Ramos (cell line): ENCODE results near the gene ZBTB48.
"Not testable (repeated sequence)": the region's sequence is repeated elsewhere in the genome, so short reads cannot be mapped to it uniquely, and the experiment has no call there.

Experiments
- in situ Hi-C: fragments of 300-500 bp; cut with MboI; formaldehyde crosslinking; loops from one replicate; pipeline ENCODE4 v1.14.3; 2022; ENCODE audit warnings: low sequenced_read_pairs; ENCODE audit not compliant: unreplicated experiment

ZBTB48 gene

DNA sequence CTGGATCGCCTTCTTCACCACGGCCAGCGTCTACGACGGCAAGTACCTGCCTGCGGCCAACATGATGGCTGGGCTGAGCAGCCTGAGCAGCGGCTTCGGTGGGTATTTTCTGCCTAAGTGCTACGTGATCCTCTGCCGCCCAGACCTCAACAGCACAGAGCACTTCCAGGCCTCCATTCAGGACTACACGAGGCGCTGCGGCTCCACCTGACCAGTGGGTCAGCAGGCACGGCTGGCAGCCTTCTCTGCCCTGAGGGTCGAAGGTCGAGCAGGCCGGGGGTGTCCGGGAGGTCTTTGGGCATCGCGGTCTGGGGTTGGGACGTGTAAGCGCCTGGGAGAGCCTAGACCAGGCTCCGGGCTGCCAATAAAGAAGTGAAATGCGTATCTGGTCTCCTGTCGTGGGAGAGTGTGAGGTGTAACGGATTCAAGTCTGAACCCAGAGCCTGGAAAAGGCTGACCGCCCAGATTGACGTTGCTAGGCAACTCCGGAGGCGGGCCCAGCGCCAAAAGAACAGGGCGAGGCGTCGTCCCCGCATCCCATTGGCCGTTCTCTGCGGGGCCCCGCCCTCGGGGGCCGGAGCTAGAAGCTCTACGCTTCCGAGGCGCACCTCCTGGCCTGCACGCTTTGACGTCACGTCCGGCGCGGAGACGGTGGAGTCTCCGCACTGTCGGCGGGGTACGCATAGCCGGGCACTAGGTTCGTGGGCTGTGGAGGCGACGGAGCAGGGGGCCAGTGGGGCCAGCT lies at the start of gene ZBTB48:
Gene ZBTB48, plus strand, starts transcription at position 621 of the 745 bp plus-strand sequence. CDS start 616 bp downstream, outside the sequence.
- in situ Hi-C loops, result no loop called here

DNA sequence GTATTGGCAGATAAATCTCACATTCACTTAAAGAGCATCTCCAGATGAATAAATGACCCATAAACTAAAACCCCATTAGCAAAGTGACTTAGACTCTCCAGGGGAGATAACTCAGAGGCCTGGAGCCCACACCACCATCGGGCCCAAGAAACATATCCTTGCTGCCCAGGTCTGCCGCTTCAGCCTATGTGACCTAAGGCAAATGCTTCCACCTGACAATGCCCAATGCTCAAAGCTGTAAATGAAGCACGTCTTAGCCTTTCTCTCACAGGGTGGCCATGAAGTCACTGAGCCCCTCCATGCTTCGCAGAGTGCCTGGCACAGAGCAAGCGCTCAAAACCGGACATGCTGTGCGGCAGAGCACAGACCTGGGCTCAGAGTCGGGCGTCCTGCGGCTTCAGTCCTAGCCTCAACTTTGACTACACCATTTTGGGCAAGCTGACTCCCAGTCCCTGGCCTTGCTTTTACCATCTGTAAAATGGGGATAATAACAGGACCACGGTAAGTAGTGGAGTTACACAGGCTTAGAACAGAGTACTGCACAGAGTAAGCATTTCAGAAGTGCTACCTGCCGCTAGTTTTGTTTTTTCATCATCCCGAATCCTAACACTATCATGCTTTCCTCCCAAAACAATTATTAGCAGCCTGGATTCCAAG lies 49.2 kb upstream of the ZBTB48 start:
- in situ Hi-C loops, result no loop called here

DNA sequence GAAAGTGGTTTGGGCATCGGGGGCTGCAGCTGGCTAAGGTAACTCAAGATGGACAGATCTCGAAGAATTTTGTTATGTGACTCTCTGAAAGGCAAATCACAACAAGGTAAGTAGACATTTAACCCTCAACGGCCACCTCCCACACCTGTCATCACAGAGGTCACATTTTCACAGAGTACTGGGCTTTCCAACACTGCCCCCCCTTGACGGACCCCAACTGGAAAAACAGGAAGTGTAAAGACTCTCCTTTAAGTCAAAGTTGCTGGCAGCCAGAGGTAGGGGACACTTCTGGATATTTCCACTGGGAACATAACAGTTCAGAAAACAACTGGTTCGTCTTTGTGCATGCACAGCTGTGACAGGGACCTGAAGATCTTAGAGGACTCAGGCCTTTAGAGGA lies 47.8 kb upstream of the ZBTB48 start:
- in situ Hi-C loops, result no loop called here

GRCh38 chr1:6534248-6534822 lies 45.5 kb upstream of the ZBTB48 start:
- in situ Hi-C loops, result no loop called here

DNA sequence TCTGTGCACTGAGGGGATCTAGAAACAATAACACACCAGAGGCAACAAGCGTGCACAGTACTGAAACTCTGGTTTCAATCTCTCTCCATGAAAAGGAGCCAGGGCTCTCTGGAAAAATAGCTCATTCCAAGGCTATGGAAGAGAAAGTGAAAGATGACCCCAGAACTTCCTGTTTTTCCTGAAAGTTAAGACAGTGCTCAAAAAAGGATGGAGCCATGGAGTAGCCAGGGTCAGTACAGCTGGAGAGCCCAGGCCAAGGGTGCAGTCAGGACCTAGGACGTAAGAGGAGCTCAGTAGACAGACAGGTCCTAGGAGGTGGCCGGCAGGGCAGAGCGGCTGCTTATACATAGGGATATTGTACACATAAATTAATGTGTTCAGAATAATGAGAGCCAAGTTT lies 44.6 kb upstream of the ZBTB48 start:
- in situ Hi-C loops, result no loop called here

DNA sequence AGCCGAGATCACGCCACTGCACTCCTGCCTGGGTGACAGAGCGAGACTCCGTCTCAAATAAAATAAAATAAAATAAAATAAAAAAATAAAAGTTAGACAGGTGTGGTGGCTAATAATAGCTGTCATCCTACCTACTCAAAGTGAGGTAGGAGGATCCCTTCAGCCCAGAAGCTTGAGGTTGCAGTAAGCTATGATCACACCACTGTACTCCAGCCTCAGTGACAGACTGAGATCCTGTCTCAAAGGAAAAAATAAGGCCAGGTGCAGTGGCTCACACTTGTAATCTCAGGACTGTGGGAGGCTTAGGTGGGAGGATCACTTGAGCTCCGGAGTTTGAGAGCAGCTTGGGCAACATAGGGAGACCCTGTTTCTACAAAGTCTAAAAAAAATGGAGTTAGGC lies 43.5 kb upstream of the ZBTB48 start:
- in situ Hi-C loops, result no loop called here

DNA sequence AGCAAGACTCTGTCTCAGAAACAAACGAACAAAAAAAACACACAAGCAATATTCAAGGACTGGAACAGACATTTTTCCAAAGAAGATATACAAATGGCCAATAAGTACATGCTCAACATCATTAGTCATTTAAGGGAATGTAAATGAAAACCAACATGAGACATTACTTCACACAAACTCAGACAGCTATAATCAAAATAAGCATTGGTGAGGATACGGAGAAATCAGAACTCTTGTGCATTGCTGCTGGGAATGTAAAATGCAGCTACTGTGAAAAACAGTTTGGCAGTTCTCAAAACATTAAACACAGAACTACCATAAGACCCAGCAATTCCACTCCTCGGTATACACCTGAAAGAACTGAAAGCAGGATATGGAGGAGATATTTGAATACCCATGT lies 40.8 kb upstream of the ZBTB48 start:
- in situ Hi-C loops, result no loop called here

DNA sequence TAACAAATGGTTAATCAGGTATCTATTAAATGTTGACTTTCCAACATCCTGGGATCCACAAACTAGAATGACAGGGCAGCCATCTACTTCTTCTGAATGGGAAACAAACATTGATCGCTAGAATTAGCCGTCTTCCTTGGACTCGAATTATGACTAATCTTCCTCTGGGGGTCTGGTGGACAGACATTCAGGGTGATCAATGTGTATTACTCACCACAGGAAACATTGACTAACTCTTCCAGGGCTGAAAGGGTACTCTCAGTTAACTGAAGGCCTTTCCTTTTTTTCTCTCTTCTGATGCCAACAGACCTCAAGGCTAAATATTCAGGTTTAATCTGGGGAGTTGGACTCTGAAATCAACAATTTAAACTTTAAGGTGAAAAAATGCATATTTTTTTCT lies 35.0 kb upstream of the ZBTB48 start:
- in situ Hi-C loops, result no loop called here

DNA sequence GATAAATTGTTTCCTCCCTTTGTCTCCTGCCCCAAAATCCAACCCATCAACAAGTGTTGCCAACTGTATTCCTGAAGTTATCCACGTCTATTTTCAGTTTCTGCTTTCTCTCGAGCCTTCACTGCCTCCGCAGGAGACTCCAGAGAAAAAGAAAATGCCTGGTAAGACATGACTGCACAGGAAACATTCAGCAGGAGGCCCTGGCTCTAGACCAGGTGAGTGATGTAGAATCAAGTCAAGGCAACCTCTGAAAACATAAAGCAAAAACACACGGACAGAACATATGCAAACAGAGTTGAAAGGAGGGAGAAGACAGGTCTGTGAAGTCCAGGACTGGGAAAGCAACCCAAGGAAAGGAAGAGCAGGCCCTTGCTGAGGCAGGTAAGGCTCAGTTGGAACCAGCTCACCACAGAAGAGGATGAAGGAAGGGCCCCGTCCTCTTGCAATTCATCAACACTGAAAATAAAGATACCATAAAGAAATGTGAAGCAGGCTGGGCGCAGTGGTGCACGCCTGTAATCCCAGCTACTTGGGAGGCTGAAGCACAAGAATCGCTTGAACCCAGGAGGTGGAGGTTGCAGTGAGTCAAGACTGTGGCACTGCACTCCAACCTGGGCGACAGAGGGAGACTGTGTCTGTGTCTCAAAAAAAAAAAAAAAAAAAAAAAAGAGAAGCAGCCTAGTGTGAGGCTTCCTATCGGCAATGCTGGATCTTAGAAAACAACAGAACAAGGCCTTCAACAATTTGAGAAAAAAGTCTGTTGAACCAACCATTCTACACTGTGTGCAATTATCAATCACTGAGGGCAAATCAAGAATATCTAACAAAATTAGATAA lies 34.3 kb upstream of the ZBTB48 start:
- in situ Hi-C loops, result no loop called here

DNA sequence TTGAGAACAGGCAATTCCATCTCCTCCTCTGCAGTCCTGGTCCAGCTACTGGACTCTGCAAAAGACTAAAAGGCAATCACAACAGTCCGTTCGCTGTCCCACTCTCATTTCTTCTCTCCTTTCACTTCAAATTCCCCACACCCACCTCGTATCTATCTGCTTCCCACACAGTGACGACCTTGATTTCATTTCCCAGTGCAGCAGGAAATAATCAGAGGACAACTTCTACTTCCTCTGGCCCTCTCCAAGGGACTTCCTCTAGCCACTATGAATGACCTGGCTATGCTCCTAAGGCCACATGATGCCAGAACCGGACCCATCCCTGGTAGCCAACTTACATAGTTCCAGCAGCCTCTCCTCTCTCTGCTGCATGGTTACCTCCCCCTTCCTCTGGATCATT lies 33.5 kb upstream of the ZBTB48 start:
- in situ Hi-C loops, result no loop called here

DNA sequence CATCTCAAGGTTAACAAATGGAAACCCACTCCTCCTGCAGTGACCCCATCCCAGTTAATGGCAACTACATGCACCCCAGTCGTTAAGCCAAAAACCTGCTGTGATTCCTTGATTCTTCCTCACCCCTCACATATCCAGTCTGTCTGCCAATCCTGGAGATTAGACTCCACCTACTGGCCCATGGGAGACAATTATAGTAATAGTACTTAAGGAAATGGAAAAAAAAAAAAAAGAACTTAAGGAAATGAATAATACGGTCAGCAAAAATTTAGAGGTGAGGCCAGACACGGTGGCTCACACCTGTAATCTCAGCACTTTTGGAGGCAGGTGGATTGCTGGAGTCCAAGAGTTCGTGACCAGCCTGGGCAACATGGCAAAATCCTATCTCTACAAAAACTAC lies 32.5 kb upstream of the ZBTB48 start:
- in situ Hi-C loops, result no loop called here

DNA sequence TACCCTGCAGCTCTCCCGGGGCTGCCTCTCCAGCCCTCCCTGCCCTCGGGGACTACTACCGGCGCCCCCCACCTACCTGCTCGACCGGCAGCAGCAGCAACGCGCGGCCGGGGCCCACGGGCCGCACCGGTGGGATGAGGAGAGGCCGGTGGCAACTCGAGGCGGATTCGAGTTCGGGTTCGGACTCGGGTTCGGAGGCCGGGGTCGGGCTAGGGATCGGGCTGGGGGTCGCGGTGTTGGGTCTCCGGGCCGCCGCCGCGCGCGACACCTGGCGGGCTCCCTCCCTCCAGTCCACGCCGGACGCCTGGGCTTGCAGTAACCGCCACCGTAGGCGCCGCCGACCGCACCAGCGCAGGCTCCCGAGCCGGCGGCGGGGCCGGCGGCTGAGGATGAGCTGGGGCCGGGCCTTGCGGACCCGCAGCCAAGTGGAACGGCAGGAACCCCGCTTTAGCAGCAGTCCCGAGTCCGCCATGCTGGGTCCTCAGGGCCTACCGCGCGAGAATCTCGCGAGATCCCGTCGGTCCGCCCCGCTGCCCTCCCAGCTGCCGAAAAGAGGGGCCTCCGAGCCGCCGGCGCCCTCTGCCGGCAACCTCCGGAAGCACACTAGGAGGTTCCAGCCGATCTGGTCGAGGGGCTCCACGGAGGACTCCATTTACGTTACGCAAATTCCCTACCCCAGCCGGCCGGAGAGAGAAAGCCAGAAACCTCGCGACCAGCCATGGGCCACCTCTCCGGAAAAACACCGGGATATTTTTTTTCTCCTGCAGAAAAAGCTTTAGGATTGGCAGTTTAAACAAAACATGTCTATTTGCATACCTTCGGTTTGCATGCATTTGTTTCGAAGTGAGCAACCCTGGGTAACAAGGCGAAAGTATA lies 25.5 kb upstream of the ZBTB48 start, which contains the start of gene NOL9:
Gene NOL9, minus strand, starts transcription at position 483 of the 876 bp plus-strand sequence. Its CDS starts 11 bp downstream, at position 472.
- in situ Hi-C loops, result no loop called here

- in situ Hi-C loops, result no loop called here
These were observed 24.7 kb upstream of the ZBTB48 start, which contains the start of gene TAS1R1 for GRCh38 chr1:6554907-6555778. Gene TAS1R1, plus strand, starts transcription at chr1:6555307. Its CDS starts 67 bp downstream, at chr1:6555374.

DNA sequence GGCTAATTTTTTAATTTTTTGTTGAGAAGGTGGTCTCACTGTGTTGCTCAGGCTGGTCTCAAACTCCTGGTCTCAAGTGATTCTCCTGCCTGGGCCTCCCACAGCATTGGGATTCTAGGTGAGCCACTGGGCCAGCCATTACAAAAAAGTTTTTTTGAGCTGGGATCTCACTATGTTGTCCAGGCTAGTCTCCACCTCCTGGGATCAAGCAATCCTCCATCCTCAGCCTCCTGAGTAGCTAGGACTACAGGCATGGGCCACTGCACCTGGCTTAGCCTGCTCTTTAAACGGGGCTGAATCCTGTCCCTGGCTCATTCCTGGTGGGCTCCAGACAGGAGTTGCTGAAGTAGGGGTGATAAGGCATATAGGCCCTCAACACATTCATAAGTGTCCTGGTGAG lies 22.2 kb upstream of the ZBTB48 start:
- in situ Hi-C loops, result no loop called here

- in situ Hi-C loops, result not testable (repeated sequence)
These were observed 20.6 kb upstream of the ZBTB48 start for GRCh38 chr1:6559161-6559560.

DNA sequence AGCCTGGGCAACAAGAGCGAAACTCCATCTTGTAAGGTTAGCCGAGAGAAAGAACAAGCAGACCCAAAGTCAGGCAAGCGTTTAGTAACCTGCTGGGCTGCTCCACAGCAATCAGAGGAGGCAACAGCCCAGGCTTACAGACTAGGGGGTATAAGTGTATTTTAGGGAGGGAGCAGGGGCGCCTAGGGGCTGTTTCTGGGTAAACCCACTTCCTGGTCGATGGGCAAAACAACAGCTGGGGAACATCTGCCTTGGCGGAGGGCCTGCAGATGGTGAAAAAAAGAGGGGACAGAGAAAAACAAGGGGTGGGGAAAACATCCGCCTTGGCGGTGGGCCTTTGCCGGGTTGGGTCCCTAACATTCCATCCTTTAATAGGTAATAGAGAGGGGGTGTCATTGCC lies 19.5 kb upstream of the ZBTB48 start:
- in situ Hi-C loops, result no loop called here

- in situ Hi-C loops, result no loop called here
These were observed 10.8 kb upstream of the ZBTB48 start for GRCh38 chr1:6569033-6569432.

DNA sequence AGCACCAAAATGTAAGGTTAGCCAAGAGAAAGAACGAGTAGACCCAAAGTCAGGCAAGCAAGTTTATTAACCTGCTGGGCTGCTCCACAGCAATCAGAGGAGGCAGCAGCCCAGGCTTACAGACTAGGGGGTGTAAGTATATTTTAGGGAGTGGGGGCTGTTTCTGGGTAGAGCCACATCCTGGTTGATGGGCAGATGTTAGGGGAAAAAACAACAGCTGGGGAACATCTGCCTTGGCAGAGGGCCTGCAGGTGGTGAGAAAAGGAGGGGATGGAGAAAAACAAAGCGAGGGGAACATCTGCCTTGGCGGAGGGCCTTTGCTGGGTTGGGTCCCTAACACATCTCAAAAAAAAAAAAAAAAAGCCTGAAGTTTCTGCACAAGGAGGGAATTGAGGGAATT lies 9.7 kb upstream of the ZBTB48 start:
- in situ Hi-C loops, result no loop called here

GRCh38 chr1:6570987-6571386 lies 8.8 kb upstream of the ZBTB48 start:
- in situ Hi-C loops, result no loop called here
